Right atrium auricular region (tissue), 2 donors: ENCODE data around the gene KDSR. TPM values are rescaled to one million over a fixed set of nuclear protein-coding genes. Genes with fewer than 3 reads are reported as not detected.

Source experiments
- DNase-seq: peaks from one replicate; pipeline ENCODE4 v3.0.0-alpha.2; 2019; ENCODE audit warnings: low spot score
- H3K27ac ChIP-seq, 2 donors: fragments of 200-600 bp; sonication (generic); 1 replicate in 1 of 2; 2 replicates in 1 of 2; pipeline ENCODE4 v1.5.1; 2016 to 2019
- H3K27me3 ChIP-seq, 2 donors: fragments of 200-600 bp; sonication (generic); one replicate each; pipeline versions ENCODE4 v1.5.1 to v1.6.0; 2017 to 2019
- H3K36me3 ChIP-seq: fragments of 200-600 bp; sonication (generic); one replicate; pipeline ENCODE4 v1.5.1; 2016
- H3K4me1 ChIP-seq, 2 donors: fragments of 200-600 bp; sonication (generic); one replicate each; pipeline versions ENCODE4 v1.5.1 to v1.6.0; 2017 to 2019
- H3K4me3 ChIP-seq, 2 donors: fragments of 200-600 bp; sonication (generic); 1 replicate in 1 of 2; 2 replicates in 1 of 2; pipeline ENCODE4 v1.5.1; 2017 to 2019; ENCODE audit warnings: mild to moderate bottlenecking in 1 of 2, moderate library complexity in 1 of 2
- H3K9me3 ChIP-seq, 2 donors: fragments of 200-600 bp; sonication (generic); one replicate each; pipeline ENCODE4 v1.5.1; 2019
- total RNA-seq, 2 donors: library from RNA; depleted of rRNA; stranded (reverse); fragments of >200 nt; gene quantifications; one replicate each; pipeline ENCODE4 v1.1.0, GENCODE V29; 2016
- TF ChIP-seq, protein P1 (sequence below), 2 donors: fragments of 200-600 bp; sonication (generic); IDR thresholded peaks; one replicate each; pipeline ENCODE4 v1.5.1; 2019; ENCODE audit warnings: antibody characterized with exemption in 2 of 2

The KDSR gene
- total RNA-seq, 2 donors from 2014 or later, result 32.7 to 33.8 TPM

- TF ChIP-seq, protein P1, sequence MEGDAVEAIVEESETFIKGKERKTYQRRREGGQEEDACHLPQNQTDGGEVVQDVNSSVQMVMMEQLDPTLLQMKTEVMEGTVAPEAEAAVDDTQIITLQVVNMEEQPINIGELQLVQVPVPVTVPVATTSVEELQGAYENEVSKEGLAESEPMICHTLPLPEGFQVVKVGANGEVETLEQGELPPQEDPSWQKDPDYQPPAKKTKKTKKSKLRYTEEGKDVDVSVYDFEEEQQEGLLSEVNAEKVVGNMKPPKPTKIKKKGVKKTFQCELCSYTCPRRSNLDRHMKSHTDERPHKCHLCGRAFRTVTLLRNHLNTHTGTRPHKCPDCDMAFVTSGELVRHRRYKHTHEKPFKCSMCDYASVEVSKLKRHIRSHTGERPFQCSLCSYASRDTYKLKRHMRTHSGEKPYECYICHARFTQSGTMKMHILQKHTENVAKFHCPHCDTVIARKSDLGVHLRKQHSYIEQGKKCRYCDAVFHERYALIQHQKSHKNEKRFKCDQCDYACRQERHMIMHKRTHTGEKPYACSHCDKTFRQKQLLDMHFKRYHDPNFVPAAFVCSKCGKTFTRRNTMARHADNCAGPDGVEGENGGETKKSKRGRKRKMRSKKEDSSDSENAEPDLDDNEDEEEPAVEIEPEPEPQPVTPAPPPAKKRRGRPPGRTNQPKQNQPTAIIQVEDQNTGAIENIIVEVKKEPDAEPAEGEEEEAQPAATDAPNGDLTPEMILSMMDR (IDR thresholded peaks at IDR 0.05), result no peak
- peaks cover 46% of the 10 kb centered on the region for H3K36me3 ChIP-seq
- no peaks in the 10 kb centered on the region for H3K4me1 ChIP-seq
- no peak for DNase-seq
- no peaks in the 10 kb centered on the region for H3K27me3 ChIP-seq
- no peak overlapping the region for H3K27ac ChIP-seq
- no peak overlapping the region for H3K4me3 ChIP-seq
- no peaks in the 10 kb centered on the region for H3K9me3 ChIP-seq
Measured at GRCh38 chr18:63394954-63395353, 27.9 kb upstream of the KDSR start.

DNA sequence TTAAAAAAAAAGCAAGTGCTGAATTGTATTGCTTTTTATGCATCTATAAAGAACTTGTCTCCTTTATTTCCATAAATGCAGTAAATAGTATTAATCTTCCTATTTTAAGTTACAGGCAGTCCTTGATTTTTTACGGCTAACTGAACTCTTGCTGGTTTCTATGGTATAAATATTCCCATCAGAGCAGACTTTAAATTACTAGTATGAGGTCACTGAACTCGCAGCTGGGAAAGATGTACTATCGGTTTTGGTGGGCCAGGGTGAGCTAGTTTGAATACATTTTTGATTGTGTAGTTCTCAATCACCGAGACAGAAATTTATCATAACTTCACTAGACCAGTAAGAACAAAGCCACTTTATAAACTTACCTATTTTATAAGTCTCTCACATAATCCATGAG, 20.9 kb upstream of the KDSR start:
- Histone ChIP-seq H3K27ac (no peak overlapping the region), H3K4me3 (no peak overlapping the region), H3K27me3 (no peaks in the 10 kb centered on the region), H3K36me3 (peaks cover 19% of the 10 kb centered on the region), H3K4me1 (no peaks in the 10 kb centered on the region), H3K9me3 (no peaks in the 10 kb centered on the region)
- DNase-seq, result no peak
- TF ChIP-seq, protein P1 (IDR thresholded peaks at IDR 0.05), result no peak

DNA sequence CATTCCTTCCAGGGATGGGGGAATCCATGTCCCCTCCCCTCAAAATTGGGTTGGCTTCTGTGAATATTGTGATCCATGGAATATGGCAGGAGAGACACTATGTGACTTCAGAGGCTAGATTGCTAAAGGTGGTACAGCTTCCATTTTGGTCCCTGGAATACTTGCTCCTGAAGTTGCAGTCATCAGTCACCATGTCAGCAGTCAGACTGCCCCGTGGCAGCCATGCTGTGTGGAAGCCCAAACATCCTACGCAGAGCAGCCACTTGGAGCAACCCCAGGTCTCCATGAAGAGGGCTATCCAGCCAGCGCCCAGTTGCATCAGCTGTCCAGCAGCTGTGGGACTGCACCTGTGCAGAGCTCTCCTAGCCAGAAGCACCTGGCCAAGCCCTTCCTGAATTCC, 15.8 kb upstream of the KDSR start:
- Histone ChIP-seq H3K27me3 (no peaks in the 10 kb centered on the region), H3K36me3 (no peaks in the 10 kb centered on the region), H3K4me3 (no peak overlapping the region), H3K4me1 (no peaks in the 10 kb centered on the region), H3K27ac (no peak overlapping the region), H3K9me3 (no peaks in the 10 kb centered on the region)
- no peak for DNase-seq
- TF ChIP-seq, protein P1 (IDR thresholded peaks at IDR 0.05), result no peak

DNA sequence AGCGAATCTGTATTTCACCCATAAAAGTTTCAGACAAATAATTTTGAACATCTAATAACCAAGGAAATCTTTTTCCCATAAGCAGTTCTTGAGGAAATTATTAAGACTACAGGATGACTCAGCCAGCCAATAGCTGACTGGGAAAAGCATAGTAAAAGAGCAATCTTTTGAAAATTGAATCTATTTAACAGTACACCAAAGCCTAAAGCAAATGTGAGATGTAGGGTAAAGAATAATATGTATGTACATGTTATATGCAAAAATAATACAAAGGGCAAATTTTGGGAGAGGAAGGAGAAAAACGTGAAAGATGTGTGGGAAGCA, 12.6 kb upstream of the KDSR start:
- Histone ChIP-seq H3K27me3 (no peaks in the 10 kb centered on the region), H3K27ac (no peak overlapping the region), H3K4me3 (no peak overlapping the region), H3K4me1 (no peaks in the 10 kb centered on the region), H3K9me3 (no peaks in the 10 kb centered on the region), H3K36me3 (no peaks in the 10 kb centered on the region)
- TF ChIP-seq, protein P1 (IDR thresholded peaks at IDR 0.05), result no peak
- DNase-seq, result no peak

GRCh38 chr18:63378919-63379638, 12.1 kb upstream of the KDSR start:
- H3K4me1 ChIP-seq, result no peaks in the 10 kb centered on the region
- H3K27ac ChIP-seq, result no peak overlapping the region
- H3K27me3 ChIP-seq, result no peaks in the 10 kb centered on the region
- no peak overlapping the region for H3K4me3 ChIP-seq
- TF ChIP-seq, protein P1 (IDR thresholded peaks at IDR 0.05), result no peak
- DNase-seq, result no peak
- H3K9me3 ChIP-seq, result no peaks in the 10 kb centered on the region
- no peaks in the 10 kb centered on the region for H3K36me3 ChIP-seq
